ENCODE measurements around the gene LYPLAL1. TPM values are rescaled to one million over a fixed set of nuclear protein-coding genes. Genes with fewer than 3 reads are reported as not detected.

Gene LYPLAL1
- total RNA-seq, 1 experiment from 2014 or later, result 20.7 TPM

DNA sequence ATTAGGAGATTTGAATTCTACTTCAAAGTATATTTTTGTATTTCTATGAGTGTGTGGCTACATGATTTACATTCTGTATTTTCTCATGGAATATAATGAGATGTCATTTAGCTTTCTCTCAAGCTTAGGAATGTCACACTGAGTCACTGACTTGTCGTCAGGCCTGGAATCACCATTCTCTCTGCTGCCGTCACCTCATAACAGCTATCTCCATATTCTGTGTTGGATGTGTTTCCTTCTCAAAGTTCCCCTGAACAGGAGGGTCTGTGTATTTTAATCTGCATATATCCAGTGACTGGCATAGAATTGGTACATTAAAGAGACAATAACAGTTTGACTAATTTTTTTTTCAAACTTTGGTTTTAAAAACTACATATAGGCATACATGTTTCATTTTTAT is 35.9 kb downstream of the LYPLAL1 start:
- no peaks in the 10 kb centered on the region for H3K27me3 Mint-ChIP-seq (ENCODE audit: low read depth)
- H3K4me3 Mint-ChIP-seq, result no peak overlapping the region
- no peaks in the 10 kb centered on the region for H3K4me1 Mint-ChIP-seq
- ATAC-seq (no peak), DNase-seq (ENCODE audit: low spot score) (no peak)
- H3K27ac Mint-ChIP-seq, result no peak overlapping the region
- ChIA-PET POLR2A (no interaction called here), CTCF (interaction anchor here (1.9 kb wide), 1 partner anchor 451 kb away, joined by 4 read pairs; no protein-coding TSS in a partner anchor)
- TF ChIP-seq, protein P1, sequence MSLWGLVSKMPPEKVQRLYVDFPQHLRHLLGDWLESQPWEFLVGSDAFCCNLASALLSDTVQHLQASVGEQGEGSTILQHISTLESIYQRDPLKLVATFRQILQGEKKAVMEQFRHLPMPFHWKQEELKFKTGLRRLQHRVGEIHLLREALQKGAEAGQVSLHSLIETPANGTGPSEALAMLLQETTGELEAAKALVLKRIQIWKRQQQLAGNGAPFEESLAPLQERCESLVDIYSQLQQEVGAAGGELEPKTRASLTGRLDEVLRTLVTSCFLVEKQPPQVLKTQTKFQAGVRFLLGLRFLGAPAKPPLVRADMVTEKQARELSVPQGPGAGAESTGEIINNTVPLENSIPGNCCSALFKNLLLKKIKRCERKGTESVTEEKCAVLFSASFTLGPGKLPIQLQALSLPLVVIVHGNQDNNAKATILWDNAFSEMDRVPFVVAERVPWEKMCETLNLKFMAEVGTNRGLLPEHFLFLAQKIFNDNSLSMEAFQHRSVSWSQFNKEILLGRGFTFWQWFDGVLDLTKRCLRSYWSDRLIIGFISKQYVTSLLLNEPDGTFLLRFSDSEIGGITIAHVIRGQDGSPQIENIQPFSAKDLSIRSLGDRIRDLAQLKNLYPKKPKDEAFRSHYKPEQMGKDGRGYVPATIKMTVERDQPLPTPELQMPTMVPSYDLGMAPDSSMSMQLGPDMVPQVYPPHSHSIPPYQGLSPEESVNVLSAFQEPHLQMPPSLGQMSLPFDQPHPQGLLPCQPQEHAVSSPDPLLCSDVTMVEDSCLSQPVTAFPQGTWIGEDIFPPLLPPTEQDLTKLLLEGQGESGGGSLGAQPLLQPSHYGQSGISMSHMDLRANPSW (CRISPR knock-in tag; conservative IDR thresholded peaks at IDR 0.05; ENCODE audit: low read depth), result no peak
- TF ChIP-seq, protein P2, sequence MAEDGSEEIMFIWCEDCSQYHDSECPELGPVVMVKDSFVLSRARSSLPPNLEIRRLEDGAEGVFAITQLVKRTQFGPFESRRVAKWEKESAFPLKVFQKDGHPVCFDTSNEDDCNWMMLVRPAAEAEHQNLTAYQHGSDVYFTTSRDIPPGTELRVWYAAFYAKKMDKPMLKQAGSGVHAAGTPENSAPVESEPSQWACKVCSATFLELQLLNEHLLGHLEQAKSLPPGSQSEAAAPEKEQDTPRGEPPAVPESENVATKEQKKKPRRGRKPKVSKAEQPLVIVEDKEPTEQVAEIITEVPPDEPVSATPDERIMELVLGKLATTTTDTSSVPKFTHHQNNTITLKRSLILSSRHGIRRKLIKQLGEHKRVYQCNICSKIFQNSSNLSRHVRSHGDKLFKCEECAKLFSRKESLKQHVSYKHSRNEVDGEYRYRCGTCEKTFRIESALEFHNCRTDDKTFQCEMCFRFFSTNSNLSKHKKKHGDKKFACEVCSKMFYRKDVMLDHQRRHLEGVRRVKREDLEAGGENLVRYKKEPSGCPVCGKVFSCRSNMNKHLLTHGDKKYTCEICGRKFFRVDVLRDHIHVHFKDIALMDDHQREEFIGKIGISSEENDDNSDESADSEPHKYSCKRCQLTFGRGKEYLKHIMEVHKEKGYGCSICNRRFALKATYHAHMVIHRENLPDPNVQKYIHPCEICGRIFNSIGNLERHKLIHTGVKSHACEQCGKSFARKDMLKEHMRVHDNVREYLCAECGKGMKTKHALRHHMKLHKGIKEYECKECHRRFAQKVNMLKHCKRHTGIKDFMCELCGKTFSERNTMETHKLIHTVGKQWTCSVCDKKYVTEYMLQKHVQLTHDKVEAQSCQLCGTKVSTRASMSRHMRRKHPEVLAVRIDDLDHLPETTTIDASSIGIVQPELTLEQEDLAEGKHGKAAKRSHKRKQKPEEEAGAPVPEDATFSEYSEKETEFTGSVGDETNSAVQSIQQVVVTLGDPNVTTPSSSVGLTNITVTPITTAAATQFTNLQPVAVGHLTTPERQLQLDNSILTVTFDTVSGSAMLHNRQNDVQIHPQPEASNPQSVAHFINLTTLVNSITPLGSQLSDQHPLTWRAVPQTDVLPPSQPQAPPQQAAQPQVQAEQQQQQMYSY (CRISPR knock-in tag; IDR thresholded peaks at IDR 0.05), result no peak
- TF ChIP-seq, protein P3, sequence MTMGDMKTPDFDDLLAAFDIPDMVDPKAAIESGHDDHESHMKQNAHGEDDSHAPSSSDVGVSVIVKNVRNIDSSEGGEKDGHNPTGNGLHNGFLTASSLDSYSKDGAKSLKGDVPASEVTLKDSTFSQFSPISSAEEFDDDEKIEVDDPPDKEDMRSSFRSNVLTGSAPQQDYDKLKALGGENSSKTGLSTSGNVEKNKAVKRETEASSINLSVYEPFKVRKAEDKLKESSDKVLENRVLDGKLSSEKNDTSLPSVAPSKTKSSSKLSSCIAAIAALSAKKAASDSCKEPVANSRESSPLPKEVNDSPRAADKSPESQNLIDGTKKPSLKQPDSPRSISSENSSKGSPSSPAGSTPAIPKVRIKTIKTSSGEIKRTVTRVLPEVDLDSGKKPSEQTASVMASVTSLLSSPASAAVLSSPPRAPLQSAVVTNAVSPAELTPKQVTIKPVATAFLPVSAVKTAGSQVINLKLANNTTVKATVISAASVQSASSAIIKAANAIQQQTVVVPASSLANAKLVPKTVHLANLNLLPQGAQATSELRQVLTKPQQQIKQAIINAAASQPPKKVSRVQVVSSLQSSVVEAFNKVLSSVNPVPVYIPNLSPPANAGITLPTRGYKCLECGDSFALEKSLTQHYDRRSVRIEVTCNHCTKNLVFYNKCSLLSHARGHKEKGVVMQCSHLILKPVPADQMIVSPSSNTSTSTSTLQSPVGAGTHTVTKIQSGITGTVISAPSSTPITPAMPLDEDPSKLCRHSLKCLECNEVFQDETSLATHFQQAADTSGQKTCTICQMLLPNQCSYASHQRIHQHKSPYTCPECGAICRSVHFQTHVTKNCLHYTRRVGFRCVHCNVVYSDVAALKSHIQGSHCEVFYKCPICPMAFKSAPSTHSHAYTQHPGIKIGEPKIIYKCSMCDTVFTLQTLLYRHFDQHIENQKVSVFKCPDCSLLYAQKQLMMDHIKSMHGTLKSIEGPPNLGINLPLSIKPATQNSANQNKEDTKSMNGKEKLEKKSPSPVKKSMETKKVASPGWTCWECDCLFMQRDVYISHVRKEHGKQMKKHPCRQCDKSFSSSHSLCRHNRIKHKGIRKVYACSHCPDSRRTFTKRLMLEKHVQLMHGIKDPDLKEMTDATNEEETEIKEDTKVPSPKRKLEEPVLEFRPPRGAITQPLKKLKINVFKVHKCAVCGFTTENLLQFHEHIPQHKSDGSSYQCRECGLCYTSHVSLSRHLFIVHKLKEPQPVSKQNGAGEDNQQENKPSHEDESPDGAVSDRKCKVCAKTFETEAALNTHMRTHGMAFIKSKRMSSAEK (CRISPR knock-in tag; IDR thresholded peaks at IDR 0.05; ENCODE audit: borderline replicate concordance), result no peak
- TF ChIP-seq OVOL2 (CRISPR knock-in tag; IDR thresholded peaks at IDR 0.05; ENCODE audit: borderline replicate concordance), result no peak
- TF ChIP-seq, protein P4, sequence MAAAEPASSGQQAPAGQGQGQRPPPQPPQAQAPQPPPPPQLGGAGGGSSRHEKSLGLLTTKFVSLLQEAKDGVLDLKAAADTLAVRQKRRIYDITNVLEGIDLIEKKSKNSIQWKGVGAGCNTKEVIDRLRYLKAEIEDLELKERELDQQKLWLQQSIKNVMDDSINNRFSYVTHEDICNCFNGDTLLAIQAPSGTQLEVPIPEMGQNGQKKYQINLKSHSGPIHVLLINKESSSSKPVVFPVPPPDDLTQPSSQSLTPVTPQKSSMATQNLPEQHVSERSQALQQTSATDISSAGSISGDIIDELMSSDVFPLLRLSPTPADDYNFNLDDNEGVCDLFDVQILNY (CRISPR knock-in tag; IDR thresholded peaks at IDR 0.05), result no peak
- TF ChIP-seq ZNF317 (CRISPR knock-in tag; IDR thresholded peaks at IDR 0.05; ENCODE audit: borderline replicate concordance, low read depth), result no peak
- no peak for TF ChIP-seq TEAD1 (CRISPR knock-in tag; IDR thresholded peaks at IDR 0.05)
- no peak for TF ChIP-seq NFE2L1 (CRISPR knock-in tag; IDR thresholded peaks at IDR 0.05)
- TF ChIP-seq GABPB1 (CRISPR knock-in tag; IDR thresholded peaks at IDR 0.05), result no peak
- TF ChIP-seq, protein P5, sequence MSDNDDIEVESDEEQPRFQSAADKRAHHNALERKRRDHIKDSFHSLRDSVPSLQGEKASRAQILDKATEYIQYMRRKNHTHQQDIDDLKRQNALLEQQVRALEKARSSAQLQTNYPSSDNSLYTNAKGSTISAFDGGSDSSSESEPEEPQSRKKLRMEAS (CRISPR knock-in tag; IDR thresholded peaks at IDR 0.05), result no peak
- no peak for TF ChIP-seq JUN (CRISPR knock-in tag; IDR thresholded peaks at IDR 0.05)
- no peak for TF ChIP-seq SMAD3 (CRISPR knock-in tag; IDR thresholded peaks at IDR 0.05; ENCODE audit: borderline replicate concordance)
- TF ChIP-seq, protein P6, sequence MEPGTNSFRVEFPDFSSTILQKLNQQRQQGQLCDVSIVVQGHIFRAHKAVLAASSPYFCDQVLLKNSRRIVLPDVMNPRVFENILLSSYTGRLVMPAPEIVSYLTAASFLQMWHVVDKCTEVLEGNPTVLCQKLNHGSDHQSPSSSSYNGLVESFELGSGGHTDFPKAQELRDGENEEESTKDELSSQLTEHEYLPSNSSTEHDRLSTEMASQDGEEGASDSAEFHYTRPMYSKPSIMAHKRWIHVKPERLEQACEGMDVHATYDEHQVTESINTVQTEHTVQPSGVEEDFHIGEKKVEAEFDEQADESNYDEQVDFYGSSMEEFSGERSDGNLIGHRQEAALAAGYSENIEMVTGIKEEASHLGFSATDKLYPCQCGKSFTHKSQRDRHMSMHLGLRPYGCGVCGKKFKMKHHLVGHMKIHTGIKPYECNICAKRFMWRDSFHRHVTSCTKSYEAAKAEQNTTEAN (CRISPR knock-in tag; IDR thresholded peaks at IDR 0.05), result no peak
- no peak for TF ChIP-seq ATF1 (CRISPR knock-in tag; IDR thresholded peaks at IDR 0.05)
- TF ChIP-seq ZNF416 (CRISPR knock-in tag; IDR thresholded peaks at IDR 0.05), result no peak
- TF ChIP-seq, protein P7, sequence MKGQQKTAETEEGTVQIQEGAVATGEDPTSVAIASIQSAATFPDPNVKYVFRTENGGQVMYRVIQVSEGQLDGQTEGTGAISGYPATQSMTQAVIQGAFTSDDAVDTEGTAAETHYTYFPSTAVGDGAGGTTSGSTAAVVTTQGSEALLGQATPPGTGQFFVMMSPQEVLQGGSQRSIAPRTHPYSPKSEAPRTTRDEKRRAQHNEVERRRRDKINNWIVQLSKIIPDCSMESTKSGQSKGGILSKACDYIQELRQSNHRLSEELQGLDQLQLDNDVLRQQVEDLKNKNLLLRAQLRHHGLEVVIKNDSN (CRISPR knock-in tag; IDR thresholded peaks at IDR 0.05), result no peak
- TF ChIP-seq, protein P8, sequence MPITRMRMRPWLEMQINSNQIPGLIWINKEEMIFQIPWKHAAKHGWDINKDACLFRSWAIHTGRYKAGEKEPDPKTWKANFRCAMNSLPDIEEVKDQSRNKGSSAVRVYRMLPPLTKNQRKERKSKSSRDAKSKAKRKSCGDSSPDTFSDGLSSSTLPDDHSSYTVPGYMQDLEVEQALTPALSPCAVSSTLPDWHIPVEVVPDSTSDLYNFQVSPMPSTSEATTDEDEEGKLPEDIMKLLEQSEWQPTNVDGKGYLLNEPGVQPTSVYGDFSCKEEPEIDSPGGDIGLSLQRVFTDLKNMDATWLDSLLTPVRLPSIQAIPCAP (CRISPR knock-in tag; IDR thresholded peaks at IDR 0.05), result no peak
- TF ChIP-seq, protein P9, sequence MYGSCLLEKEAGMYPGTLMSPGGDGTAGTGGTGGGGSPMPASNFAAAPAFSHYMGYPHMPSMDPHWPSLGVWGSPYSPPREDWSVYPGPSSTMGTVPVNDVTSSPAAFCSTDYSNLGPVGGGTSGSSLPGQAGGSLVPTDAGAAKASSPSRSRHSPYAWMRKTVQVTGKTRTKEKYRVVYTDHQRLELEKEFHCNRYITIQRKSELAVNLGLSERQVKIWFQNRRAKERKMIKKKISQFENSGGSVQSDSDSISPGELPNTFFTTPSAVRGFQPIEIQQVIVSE (CRISPR knock-in tag; IDR thresholded peaks at IDR 0.05; ENCODE audit: borderline replicate concordance), result no peak
- H3K36me3 Mint-ChIP-seq, result no peaks in the 10 kb centered on the region
- H3K9me3 Mint-ChIP-seq, result no peaks in the 10 kb centered on the region

Measured in WTC11 (cell line).